Mesenchymal stem cell (in vitro differentiated cells and primary cell): ENCODE results near the gene FCN2.

Experiments
- DNase-seq: peaks from one replicate; pipeline ENCODE4 v3.0.0-alpha.2; 2013
- H2AFZ ChIP-seq: one replicate; pipeline ENCODE4 v1.6.1; 2013; ENCODE audit warnings: low read depth, mild to moderate bottlenecking, control low read depth, inconsistent platforms, low read length, moderate library complexity
- H2AK5ac ChIP-seq: 2 replicates; pipeline ENCODE4 v1.6.1; 2013; ENCODE audit warnings: low read length, moderate library complexity, mild to moderate bottlenecking, inconsistent platforms; ENCODE audit not compliant: severe bottlenecking
- H2BK120ac ChIP-seq: one replicate; pipeline ENCODE4 v1.6.1; 2013; ENCODE audit warnings: low read depth, mild to moderate bottlenecking, inconsistent platforms, low read length, moderate library complexity
- H2BK12ac ChIP-seq, 2 experiments: one replicate each; pipeline ENCODE4 v1.6.1; 2013; ENCODE audit warnings: inconsistent platforms in 2 of 2, low read length in 2 of 2, mild to moderate bottlenecking in 2 of 2, moderate library complexity in 2 of 2, control low read depth in 1 of 2
- H2BK15ac ChIP-seq: one replicate; pipeline ENCODE4 v1.6.1; 2013; ENCODE audit warnings: mild to moderate bottlenecking, low read depth, inconsistent platforms; ENCODE audit not compliant: poor library complexity, severe bottlenecking
- H2BK5ac ChIP-seq: 2 replicates; pipeline ENCODE4 v1.6.1; 2013; ENCODE audit warnings: low read depth, mild to moderate bottlenecking, low read length, control low read depth, inconsistent platforms; ENCODE audit not compliant: poor library complexity, severe bottlenecking
- H3K14ac ChIP-seq, 2 experiments: one replicate each; pipeline ENCODE4 v1.6.1; 2013; ENCODE audit warnings: inconsistent platforms in 2 of 2, low read length in 2 of 2, control low read depth in 1 of 2, mild to moderate bottlenecking in 1 of 2, moderate library complexity in 1 of 2
- H3K18ac ChIP-seq, 2 experiments: one replicate each; pipeline ENCODE4 v1.6.1; 2013; ENCODE audit warnings: inconsistent platforms in 2 of 2, low read length in 2 of 2, control low read depth in 1 of 2, low read depth in 1 of 2, mild to moderate bottlenecking in 1 of 2
- H3K23ac ChIP-seq, 2 experiments: one replicate each; pipeline ENCODE4 v1.6.1; 2013; ENCODE audit warnings: inconsistent platforms in 2 of 2, low read length in 2 of 2, mild to moderate bottlenecking in 2 of 2, moderate library complexity in 2 of 2, control low read depth in 1 of 2
- H3K27ac ChIP-seq: 2 replicates; pipeline ENCODE4 v1.5.1; 2013; ENCODE audit warnings: mild to moderate bottlenecking, moderate library complexity, low read length, control low read depth, inconsistent platforms; ENCODE audit not compliant: poor library complexity, severe bottlenecking
- H3K27me3 ChIP-seq, 2 experiments: 2 replicates each; pipeline versions ENCODE4 v1.6.1 to v1.7.0; 2013; ENCODE audit warnings: low read length in 2 of 2, mild to moderate bottlenecking in 2 of 2, moderate library complexity in 2 of 2, control low read depth in 1 of 2, inconsistent platforms in 1 of 2; ENCODE audit not compliant: control insufficient read depth in 1 of 2, insufficient read depth in 1 of 2
- H3K36me3 ChIP-seq, 2 experiments: 2 replicates each; pipeline versions ENCODE4 v1.6.1 to v1.7.0; 2013; ENCODE audit warnings: low read length in 2 of 2, control low read depth in 1 of 2, inconsistent platforms in 1 of 2, low read depth in 1 of 2, mild to moderate bottlenecking in 1 of 2; ENCODE audit not compliant: insufficient read depth in 2 of 2, control insufficient read depth in 1 of 2
- H3K4ac ChIP-seq, 2 experiments: one replicate each; pipeline ENCODE4 v1.6.1; 2013; ENCODE audit warnings: inconsistent platforms in 2 of 2, low read length in 2 of 2, mild to moderate bottlenecking in 2 of 2, moderate library complexity in 2 of 2, control low read depth in 1 of 2, low read depth in 1 of 2
- H3K4me1 ChIP-seq: 2 replicates; pipeline ENCODE4 v1.6.1; 2013; ENCODE audit warnings: low read depth, low read length, control low read depth; ENCODE audit not compliant: control insufficient read depth, insufficient read depth
- H3K4me2 ChIP-seq: 2 replicates; pipeline ENCODE4 v1.6.1; 2013; ENCODE audit warnings: low read length, mild to moderate bottlenecking, inconsistent platforms; ENCODE audit not compliant: poor library complexity, severe bottlenecking
- H3K4me3 ChIP-seq, 2 experiments: 2 replicates each; pipeline versions ENCODE4 v1.5.1 to v1.7.0; 2013; ENCODE audit warnings: low read length in 2 of 2, mild to moderate bottlenecking in 2 of 2, control low read depth in 1 of 2, low read depth in 1 of 2; ENCODE audit not compliant: insufficient read depth in 1 of 2
- H3K79me1 ChIP-seq: replicated peaks from 2 replicates; pipeline ENCODE4 v1.6.1; 2013; ENCODE audit warnings: mild to moderate bottlenecking, control low read depth, low read length, inconsistent platforms; ENCODE audit not compliant: poor library complexity, severe bottlenecking
- H3K9ac ChIP-seq: 2 replicates; pipeline ENCODE4 v1.7.0; 2013; ENCODE audit warnings: mild to moderate bottlenecking, low read length, moderate library complexity
- H3K9me3 ChIP-seq: 2 replicates; pipeline ENCODE4 v1.7.0; 2013; ENCODE audit warnings: mild to moderate bottlenecking, low read length; ENCODE audit not compliant: control insufficient read depth
- H4K8ac ChIP-seq: one replicate; pipeline ENCODE4 v1.6.1; 2013; ENCODE audit warnings: inconsistent platforms, mild to moderate bottlenecking, low read length, moderate library complexity
- H4K91ac ChIP-seq: one replicate; pipeline ENCODE4 v1.6.1; 2013; ENCODE audit warnings: mild to moderate bottlenecking, low read length, inconsistent platforms
- WGBS: methylation state at CpG from one replicate; pipeline ENCODE4 v1.1.7; 2013; ENCODE audit warnings: mixed read lengths; 5-methylcytosine and 5-hydroxymethylcytosine counted together

The FCN2 gene

DNA sequence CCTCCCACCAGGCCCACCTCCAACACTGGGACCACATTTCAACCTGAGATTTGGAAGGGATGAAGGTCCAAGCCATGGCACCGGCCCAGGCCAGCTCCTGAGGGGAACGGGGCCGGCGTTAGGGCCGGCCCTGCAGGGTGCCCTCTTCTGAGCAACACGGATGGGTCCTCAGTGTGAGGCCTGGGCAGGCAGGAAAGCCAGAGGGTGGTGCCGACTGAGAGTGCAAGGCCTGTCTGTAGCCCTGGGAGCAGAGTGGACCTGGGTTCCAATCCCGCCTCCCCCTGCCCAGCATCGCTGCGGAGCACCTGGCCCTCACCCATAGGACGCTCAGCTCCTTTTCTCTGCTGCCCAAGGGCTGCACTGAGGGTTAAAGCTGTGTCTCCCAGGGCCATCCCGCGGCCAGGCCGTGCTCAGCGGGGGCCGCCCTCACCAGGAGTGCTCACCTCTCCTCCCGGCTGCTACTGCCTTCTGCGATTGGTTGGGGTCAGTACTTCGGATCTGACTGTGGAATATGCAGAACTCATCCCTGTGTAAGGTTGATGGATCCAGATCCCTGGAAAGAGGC is 44.1 kb upstream of the FCN2 start:
- no peak overlapping the region for H4K91ac ChIP-seq
- H3K4me1 ChIP-seq: peaks cover 7% of the 10 kb centered on the region
- H3K4me3 ChIP-seq: no peak overlapping the region
- no peak for DNase-seq
- H3K14ac ChIP-seq: no peak overlapping the region
- H3K36me3 ChIP-seq: peaks cover 80 to 95% of the 10 kb centered on the region in 2 experiments
- no peak overlapping the region for H2AK5ac ChIP-seq
- no peak overlapping the region for H2BK15ac ChIP-seq
- H3K4ac ChIP-seq: no peak overlapping the region
- H3K27me3 ChIP-seq: no peaks in the 10 kb centered on the region
- WGBS: 98% methylated on average over 19 of the region's 19 CpGs
- H3K4me2 ChIP-seq: no peak overlapping the region
- no peak overlapping the region for H2AFZ ChIP-seq
- H2BK5ac ChIP-seq: no peak overlapping the region
- H3K27ac ChIP-seq: no peak overlapping the region
- no peak overlapping the region for H3K23ac ChIP-seq
- no peaks in the 10 kb centered on the region for H3K9me3 ChIP-seq
- H3K79me1 ChIP-seq: peaks cover 15% of the 10 kb centered on the region
- no peak overlapping the region for H3K18ac ChIP-seq
- no peak overlapping the region for H4K8ac ChIP-seq
- no peak overlapping the region for H2BK120ac ChIP-seq
- H3K9ac ChIP-seq: no peak overlapping the region
- no peak overlapping the region for H2BK12ac ChIP-seq

DNA sequence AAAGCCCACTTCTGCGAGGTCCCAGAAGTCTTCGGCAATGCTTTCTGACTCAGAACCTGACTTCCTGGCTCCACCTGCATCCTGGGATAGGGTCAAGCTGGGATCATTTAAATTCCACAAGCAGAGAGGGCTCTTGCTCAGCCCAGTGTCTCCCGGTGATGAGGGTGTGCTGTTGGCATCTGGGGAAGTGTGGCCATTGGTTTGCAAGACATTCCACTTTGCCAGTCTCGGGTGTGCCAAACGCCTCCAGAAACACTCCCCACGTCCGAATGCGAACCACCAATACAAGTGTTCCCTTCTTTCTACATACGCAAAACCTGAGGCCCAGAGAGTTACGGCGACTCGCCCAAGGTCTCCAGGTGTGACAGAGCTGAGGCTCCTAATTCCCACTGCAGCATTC is 43.1 kb upstream of the FCN2 start:
- Histone ChIP-seq H4K8ac (no peak overlapping the region), H2BK5ac (no peak overlapping the region), H3K79me1 (peaks cover 15% of the 10 kb centered on the region)

DNA sequence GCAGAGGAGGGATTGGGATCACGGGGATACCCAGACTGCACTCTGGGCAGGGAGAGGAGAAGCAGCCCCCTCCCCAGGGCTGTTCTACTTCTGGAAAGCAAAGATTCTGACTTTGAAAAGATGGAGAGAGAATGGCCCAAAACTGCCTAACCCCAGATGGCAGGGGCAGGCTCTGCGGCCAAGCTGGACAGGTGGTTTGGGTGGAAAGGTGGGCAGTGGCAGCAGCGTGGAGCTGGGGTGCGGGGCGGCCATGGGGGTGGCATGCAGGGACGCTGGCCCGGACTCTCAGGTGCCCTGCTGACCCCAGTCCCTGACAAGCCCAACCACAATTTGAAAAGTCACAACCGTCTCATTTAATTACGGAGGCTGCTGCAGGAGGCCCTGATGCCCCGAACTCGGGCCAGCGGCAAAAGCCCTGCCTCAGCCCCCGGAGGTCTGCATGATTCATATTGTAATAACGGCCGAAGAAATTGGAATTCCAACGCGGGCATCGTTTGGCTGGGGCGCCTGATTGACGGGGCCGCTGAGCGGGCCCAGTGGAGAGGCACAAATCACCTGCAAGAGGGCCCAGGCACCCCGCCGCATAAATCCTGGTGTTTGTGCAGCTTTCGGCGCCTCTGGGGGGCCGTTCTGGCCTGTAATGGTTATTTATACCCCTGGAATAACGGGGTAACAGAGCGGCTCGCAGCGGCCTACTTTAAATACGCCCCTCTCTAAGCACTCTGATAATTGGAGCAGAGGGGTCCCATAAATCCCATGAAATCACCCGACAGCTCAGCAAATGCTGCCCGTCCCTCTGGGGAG is 41.8 kb upstream of the FCN2 start:
- no peaks in the 10 kb centered on the region for H3K9me3 ChIP-seq
- no peak overlapping the region for H2BK15ac ChIP-seq
- H3K4ac ChIP-seq: no peak overlapping the region
- no peak overlapping the region for H2BK12ac ChIP-seq
- no peak for DNase-seq
- no peak overlapping the region for H3K4me2 ChIP-seq
- H4K91ac ChIP-seq: no peak overlapping the region
- H3K27me3 ChIP-seq: no peaks in the 10 kb centered on the region
- no peak overlapping the region for H3K14ac ChIP-seq
- H4K8ac ChIP-seq: no peak overlapping the region
- H2AFZ ChIP-seq: no peak overlapping the region
- no peak overlapping the region for H3K4me3 ChIP-seq
- H2BK120ac ChIP-seq: no peak overlapping the region
- peaks cover 7% of the 10 kb centered on the region for H3K4me1 ChIP-seq
- H3K79me1 ChIP-seq: peaks cover 15% of the 10 kb centered on the region
- H3K18ac ChIP-seq: no peak overlapping the region
- 93% methylated on average over 33 of the region's 34 CpGs for WGBS
- no peak overlapping the region for H3K23ac ChIP-seq
- H3K27ac ChIP-seq: no peak overlapping the region
- no peak overlapping the region for H2BK5ac ChIP-seq
- H2AK5ac ChIP-seq: no peak overlapping the region
- H3K9ac ChIP-seq: no peak overlapping the region
- H3K36me3 ChIP-seq: peaks cover 87 to 98% of the 10 kb centered on the region in 2 experiments

More for the DNA sequence above, 43.1 kb upstream of the FCN2 start:
- Histone ChIP-seq H3K4me2 (no peak overlapping the region), H2BK15ac (no peak overlapping the region), H3K4ac (no peak overlapping the region), H3K4me1 (peaks cover 7% of the 10 kb centered on the region), H3K9me3 (no peaks in the 10 kb centered on the region), H3K14ac (no peak overlapping the region), H2BK12ac (no peak overlapping the region), H3K27me3 (no peaks in the 10 kb centered on the region), H2AFZ (no peak overlapping the region), H3K27ac (no peak overlapping the region), H3K36me3 (peaks cover 85 to 100% of the 10 kb centered on the region in 2 experiments), H3K9ac (no peak overlapping the region), H3K4me3 (no peak overlapping the region), H3K23ac (no peak overlapping the region), H2AK5ac (no peak overlapping the region), H2BK120ac (no peak overlapping the region), H4K91ac (no peak overlapping the region), H3K18ac (no peak overlapping the region)
- DNase-seq: no peak
- 90% methylated on average over 12 of the region's 12 CpGs for WGBS

DNA sequence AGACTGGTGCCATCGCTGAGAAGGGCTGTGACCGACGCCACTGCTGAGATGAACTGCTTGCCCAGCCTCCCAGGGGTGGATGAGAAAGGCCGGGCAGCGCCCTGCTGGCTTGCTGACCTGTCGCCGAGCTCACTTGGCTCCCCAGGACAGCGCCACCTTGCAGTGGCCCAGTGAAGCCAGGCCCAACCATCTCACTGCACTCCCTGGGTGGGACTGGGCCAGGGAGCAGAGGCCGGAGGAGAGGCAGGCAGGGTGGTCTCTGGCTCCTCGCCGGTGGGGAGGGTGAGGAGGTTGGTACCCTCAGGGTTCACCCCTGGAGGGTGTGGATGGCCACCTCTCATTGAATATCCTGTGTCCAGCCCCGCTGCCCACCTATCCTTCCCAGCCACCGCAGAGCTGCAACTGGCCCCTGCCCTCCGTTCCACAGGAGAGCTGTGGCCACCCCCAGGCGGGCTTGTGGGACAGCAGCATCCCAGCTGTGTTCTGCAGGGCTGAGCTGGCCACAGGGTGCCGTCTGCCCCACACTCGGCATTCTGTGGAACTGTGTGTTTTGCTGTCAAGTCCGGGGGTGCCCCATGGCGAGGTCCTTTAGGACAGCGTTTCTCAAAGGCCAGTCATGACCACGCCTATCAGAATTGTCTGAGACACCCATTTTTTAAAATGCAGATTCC is 41.0 kb upstream of the FCN2 start:
- Histone ChIP-seq H2BK15ac (no peak overlapping the region), H2BK12ac (no peak overlapping the region), H2BK120ac (no peak overlapping the region), H3K27me3 (no peaks in the 10 kb centered on the region), H3K4me2 (no peak overlapping the region), H2BK5ac (no peak overlapping the region), H3K4ac (no peak overlapping the region), H3K4me1 (peaks cover 7% of the 10 kb centered on the region), H3K14ac (no peak overlapping the region), H3K9me3 (no peaks in the 10 kb centered on the region), H4K91ac (no peak overlapping the region), H3K79me1 (peaks cover 15% of the 10 kb centered on the region), H3K9ac (no peak overlapping the region), H4K8ac (no peak overlapping the region), H3K23ac (no peak overlapping the region), H3K27ac (no peak overlapping the region), H2AFZ (no peak overlapping the region), H3K36me3 (peaks cover 87 to 94% of the 10 kb centered on the region in 2 experiments), H3K18ac (no peak overlapping the region), H2AK5ac (no peak overlapping the region), H3K4me3 (no peak overlapping the region)
- WGBS: 90% methylated on average over 21 of the region's 21 CpGs
- DNase-seq: no peak
